Colon (tissue), 2 donors: ENCODE data around the gene B3GNT3.
"Not testable (repeated sequence)": the region's sequence is repeated elsewhere in the genome, so short reads cannot be mapped to it uniquely, and the experiment has no call there.

Source experiments
- FAIRE-seq: peaks from 2 replicates; lab custom pipeline; 2012; peaks lifted over from hg19 to GRCh38; lab: Jason Lieb, UNC
- donor health status: control.
- donor health status: control.

The B3GNT3 gene

DNA sequence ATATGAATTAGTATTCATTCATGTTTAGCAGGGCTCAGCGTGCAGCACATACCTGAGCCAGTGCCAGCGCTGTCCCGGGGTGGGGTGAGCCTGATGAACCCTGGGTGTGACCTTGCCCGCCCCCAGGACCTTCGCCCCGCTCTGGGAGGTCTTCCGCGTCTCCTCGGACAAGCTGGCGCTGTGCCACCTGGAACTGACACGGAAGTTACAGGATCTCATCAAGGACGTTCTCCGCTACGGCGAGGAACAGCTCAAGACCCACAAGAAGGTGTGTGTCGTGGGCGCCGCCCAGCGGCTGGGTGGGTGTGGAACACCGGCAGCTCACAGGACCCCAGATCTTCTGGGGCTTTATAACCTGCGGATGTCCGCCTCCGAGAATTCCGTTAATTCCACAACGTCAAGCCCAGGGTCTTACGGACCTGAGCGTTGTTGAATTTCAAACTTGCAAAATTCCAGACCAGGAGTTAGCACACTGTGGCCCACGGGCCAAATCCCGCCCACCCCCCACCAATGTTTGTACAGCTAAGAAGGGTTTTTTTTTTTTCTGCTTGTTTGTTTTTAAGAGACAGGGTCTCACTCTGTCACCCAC lies 28.3 kb upstream of the B3GNT3 start:
- no peak for FAIRE-seq

DNA sequence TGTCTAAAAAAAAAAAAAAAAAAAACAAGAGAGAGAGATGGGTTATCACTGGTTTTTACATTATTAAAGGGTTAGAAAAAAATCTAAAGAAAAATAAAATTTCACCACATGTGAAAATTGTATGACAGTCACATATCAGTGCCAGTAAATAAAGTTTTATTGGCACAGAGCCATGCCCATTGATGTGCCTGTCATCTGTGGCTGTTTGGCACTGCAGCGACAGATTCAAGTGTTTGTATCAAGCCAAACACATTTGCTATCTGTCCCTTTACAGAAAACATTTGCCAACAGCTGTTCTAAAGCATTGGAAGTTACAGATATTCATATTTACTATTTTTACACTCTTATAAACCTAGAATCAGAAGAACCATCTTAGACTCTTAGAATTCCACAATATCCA lies 27.4 kb upstream of the B3GNT3 start:
- no peak for FAIRE-seq

DNA sequence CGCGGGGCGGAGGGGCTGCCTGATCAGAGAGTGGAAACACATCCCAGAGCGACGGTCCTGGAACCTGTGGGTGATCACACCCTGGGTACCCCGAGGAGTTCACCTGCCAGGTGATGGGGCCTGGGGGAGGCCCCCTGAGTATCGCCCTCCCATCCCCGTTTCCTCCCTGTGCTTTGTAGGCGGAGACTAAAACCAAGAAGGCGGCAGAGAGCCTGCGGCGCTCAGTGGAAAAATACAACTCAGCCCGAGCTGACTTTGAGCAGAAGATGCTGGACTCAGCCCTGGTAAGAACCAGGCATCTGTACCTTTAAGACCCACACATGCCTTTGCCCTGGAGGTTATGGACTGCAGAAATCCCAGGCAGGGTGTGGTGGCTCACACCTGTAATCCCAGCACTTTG lies 24.3 kb upstream of the B3GNT3 start:
- FAIRE-seq, result no peak

DNA sequence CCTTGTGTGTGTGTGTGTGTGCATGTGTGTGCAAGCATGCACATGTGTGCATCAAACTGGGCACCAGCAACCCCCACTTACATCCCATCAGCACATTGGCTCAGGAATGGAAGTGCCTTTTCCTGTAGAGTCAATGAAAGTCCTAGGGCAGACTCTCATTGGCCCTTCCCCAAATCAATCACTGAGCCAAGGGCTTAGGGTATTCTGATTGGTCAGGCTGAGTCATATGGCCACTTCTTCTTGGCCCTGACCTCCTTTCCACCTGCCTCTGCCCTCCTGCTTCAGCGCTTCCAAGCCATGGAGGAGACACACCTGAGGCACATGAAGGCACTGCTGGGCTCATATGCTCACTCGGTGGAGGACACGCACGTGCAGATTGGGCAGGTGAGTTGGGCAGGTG lies 22.8 kb upstream of the B3GNT3 start:
- FAIRE-seq, result no peak

DNA sequence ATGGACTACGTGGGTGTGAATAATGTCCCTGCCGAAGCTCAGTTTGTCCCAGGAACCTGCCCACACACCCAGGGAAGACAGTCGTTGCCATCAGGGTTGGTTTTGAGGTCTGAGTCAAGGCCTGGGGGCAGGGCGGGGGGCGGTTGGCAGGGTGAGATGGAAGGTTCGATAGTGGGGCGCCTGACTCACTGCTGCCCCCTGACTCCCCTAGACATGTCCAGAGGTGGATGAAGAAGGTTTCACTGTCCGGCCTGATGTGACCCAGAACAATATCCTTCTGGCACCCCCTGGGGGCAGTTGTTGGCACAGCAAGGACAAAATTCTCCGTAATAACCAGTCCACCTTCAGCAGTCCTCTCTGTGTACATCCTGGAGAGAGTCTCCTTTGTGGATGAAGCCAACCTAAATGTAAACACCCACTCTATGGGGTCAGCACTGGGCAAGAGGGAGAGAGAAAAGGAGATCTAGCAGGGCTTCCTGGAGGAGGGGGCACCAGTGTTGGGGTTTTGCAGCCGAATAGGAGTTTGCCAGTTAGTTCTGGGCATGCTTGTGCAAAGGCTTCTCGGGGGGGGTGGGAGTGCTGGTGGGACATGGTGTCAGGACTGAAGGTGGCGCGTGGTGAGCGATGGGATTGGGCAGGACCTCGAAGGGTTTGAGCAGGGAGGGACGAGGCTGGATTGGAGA lies 19.6 kb upstream of the B3GNT3 start:
- FAIRE-seq, result no peak

DNA sequence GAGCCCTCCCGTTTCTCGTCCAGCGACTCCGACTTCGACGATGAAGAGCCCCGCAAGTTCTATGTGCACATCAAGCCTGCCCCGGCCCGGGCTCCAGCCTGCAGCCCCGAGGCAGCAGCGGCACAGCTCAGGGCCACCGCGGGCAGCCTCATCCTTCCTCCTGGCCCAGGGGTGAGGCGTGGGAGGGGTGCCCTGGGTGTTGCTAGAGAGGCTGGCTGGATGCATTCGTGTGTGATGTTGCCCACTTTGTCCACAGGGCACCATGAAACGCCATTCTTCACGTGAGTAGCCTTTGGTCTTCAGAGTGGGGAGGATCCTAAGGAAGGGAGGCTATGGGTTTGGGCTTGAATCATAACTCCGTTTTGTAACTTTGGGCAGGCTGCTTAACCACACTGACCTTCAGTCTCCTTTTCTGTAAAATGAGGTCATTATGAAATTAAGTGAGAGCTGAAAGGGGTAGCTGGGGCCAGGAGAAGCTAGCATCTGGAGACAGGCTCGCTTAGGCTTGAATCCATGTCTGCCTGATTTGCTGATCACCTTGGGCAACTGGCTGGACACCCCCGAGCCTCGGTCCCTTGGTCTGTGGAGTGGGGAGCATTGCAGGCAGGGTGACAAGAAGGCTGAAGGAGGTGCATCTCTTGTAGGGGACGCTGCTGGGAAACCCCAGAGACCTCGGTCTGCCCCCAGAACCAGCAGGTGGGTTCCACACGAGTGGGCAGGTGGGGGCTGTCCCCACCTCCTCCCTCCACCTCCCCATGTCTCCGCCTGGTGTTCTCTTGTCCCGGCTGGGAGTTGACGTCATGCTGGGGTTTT lies 18.7 kb upstream of the B3GNT3 start:
- no peak for FAIRE-seq

DNA sequence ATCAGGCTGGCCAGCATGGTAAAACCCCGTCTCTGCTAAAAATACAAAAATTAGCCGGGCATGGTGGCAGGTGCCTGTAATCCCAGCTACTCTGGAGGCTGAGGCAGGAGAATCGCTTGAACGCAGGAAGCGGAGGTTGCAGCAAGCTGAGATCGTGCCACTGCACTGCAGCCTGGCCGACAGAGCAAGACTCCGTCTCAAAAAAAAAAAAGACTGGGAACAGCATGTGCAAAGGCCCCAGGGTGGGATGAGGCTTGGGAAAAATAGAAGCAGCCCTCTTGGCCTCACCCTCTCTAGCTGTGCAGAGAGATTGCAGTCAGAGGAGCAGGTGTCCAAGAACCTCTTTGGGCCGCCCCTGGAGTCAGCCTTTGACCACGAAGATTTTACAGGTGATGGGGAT lies 17.1 kb upstream of the B3GNT3 start:
- not testable (repeated sequence) for FAIRE-seq

DNA sequence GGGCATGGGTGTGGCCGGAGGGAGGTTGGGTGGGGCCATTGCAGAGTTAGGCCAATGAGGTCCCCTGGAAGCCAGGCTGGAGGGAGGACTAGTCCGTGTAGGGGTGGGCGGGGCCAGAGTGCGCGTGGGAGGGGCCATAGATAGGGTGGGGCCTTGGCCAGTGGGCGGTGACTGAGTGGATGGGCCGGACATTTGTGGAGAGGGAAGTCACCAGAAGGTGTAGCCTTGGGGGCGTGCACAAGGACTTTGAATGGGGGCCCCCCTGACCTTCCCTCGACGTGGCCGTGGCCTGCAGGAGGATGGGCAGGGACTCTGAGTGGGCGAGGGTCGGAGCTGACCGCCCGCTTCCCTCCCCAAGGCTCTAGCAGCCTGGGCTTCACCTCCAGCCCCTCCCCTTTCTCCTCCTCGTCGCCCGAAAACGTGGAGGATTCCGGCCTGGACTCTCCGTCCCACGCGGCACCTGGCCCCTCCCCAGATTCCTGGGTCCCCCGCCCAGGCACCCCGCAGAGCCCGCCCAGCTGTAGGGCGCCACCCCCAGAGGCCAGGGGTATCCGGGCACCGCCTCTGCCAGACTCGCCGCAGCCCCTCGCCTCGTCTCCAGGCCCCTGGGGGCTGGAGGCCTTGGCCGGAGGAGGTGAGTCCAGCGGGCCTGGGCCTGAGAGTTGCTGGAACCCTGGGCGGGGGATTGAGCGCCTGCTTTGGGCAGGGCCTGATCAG lies 16.5 kb upstream of the B3GNT3 start:
- FAIRE-seq, result no peak

DNA sequence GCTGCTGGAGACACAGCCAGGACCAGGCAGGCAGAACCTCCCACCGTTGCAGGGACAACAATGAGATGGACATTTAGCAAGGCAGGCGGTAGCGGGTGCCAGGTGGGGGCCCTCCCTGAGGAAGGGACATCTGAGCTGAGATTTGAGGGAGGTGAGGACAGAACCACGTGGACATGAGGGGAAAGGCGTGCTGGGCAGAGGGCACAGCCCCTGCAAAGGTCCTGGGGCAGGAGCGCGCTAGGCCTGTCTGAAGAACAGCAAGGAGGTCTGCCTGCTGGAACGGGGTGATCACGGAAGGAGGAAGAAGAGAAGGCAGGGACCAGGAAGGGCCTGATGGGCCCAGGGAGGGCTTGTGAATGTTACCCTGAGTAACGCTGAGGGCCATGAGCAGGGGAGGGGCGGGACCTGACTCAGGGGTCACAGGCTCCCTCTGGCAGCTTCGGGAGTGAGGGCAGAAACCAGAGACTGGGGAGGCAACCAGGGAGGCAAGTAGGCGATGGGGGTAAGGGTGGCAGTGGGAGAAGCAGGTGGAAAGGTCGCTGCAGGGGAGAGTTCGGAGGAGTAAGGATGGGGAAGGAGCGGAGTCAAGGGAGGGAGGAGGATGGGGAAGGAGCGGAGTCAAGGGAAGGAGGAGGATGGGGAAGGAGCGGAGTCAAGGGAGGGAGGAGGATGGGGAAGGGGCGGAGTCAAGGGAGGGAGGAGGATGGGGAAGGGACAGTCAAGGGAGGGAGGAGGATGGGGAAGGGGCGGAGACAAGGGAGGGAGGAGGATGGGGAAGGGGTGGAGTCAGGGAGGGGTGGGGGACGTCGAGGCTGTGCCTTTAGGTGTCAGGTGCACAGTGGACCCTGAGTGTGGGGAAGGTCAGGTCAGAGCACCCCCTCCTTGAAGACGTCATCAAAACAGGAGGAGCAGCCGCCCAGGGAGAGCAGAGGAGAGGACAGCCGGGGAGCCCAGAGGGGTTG lies 15.7 kb upstream of the B3GNT3 start:
- no peak for FAIRE-seq

DNA sequence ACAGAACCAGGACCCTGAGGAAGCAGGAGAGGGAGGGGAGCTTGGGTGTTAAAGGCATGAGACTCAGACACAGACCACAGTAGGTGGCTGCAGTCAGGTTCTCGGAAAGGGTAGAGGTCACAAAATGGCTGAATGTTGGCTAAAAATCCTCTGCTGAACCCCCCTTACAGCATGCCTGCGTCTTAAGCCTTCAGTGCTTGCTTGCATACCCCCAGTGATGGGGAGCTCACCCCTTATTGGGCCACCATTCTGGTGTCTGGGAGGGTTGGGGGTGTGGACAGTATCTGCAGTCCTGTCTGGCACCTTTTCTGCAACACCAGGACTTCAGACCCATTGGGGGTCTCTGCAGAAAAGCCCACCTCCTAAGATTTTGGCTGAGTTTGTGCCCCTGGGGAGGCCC lies 14.2 kb upstream of the B3GNT3 start:
- FAIRE-seq, result no peak

DNA sequence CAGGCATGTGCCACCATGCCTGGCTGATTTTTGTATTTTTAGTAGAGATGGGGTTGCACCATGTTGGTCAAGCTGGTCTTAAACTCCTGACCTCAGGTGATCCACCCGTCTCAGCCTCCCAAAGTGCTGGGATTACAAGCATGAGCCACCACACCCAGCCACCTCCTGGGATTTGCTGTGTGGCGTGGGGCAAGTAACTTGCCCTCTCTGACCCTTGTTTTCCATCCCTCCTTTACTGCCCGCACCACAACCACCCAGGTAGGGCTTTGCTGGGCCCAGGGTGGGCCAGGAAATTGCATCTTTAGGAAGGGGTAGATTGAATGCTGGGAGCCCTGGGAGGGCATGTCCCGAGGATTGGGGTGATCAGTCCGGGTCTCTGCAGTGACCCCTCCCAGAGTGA lies 11.2 kb upstream of the B3GNT3 start:
- FAIRE-seq, result not testable (repeated sequence)

DNA sequence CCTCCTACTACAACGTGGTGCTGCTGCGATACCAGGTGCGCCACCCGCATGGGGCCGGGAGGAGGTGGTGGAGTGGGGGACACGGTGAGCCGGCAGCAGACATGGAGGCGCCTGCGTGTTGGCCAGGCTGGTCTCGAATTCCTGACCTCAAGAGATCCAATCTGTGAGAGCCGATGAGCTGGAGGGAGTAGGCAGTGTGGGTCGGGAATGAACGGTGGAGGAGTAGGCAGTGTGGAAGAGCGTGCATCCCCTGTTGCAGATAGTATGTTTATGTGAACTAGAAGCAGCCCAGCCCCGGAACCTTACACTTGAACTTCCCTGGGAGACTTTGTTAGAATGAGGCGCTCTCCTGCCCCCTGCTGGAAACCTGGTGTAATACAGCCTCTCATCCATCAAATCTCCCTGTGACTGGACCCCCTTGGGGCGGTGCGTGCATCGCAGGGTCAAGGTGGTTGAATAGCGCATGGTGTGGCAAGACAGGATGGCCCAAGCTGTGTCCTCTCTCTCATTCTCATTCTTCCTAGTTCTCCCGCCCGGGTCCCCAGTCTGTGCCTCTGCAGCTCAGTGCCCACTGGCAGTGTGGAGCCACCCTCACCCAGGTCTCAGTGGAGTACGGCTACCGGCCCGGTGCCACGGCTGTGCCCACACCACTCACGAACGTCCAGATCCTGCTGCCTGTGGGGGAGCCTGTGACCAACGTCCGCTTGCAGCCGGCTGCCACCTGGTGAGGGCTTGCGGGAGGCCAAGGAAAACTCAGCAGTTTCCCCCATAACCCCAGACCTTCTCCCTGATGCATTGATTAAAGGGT lies 10.5 kb upstream of the B3GNT3 start:
- no peak for FAIRE-seq

DNA sequence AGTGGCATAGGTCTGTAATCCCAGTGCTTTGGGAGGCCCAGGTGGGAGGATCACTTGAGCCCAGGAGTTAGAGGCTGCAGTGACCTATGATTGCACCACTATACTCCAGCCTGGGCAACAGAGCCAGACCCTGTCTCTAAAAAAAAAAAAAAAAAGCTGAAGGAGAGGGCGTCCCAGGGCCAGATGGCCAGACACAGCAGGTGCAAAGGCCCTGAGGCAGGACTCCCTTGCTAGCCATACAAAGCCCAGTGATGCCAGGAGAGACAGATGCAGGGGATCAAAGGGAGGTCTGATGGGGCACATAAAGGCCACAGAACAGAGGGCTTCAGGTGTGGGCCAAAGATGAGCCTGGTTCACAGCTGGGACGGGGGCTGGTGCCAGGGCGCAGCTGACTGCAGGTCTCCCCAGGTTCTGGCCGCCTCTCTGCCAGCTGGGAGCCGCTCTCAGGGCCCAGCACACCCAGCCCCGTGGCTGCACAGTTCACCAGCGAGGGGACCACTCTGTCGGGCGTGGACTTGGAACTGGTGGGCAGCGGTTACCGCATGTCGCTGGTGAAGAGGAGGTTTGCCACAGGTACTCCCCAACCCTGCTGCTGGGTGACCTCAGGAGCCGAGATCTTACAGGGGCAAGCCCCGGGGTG lies 7.5 kb upstream of the B3GNT3 start:
- no peak for FAIRE-seq

DNA sequence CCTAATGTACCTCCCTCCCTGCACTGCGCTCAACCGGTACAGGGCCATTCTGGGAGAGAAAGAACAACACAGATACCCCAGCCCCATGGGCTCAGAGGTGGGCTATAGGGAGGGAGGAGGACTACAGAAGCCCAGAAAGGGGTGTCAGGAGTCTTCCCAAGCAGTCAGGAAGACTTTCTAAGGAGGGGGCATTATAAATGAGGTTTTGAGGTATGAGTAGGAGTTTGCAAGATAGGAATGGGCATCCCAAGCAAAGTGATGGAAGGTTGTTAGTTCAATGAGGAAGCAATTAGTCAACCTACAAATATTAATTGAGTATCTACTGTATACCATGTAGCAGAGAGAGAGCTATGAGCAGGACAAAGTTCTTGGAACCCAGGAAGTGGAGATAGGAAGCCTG lies 6.3 kb upstream of the B3GNT3 start:
- no peak for FAIRE-seq

DNA sequence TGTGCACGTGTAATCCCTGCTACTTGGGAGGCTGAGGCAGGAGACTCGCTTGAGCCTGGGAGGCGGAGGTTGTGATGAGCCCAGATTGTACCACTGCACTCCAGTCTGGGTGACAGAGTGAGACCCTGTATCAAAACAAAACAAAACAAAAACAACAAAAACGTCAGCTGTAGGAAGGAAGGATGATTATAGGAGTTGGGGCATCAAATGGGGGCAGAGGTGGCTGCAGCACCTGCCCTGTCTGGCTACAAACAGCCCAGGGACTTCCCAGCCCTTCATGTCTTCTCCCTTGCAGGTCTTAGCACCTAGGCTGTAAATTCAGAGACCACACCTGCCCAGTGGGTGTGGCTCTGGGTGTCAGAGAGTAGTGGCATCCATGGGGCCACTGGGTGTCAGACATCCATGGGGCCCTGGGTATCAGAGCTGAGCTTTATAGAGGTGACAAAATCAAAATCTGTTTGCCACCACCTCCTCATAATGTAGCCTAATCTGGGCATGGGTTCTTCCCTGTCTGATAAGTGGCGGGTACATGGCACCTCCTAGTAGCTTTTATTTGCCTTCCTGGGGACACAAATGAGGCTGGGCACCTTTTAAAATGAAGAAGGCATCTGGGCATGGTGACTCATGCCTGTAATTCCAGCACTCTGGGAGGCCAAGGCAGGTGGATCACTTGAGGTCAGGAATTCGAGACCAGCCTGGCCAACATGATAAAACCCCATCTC lies 4.7 kb upstream of the B3GNT3 start:
- FAIRE-seq, result no peak

DNA sequence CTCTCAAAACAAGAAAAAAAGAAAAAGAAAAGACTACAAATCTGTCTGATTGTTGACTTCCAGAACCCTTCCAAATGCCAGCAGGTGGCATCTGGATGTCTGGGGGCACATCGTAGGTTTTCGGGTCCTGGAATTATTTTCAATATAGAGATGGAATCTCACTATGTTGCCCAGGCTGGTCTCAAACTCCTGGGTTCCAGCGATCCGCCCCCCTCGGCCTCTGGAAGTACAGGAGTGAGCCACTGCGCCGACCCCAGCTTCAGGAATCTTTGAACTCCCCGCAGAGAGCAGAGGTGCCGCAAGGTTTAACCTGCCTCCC lies 567 bp upstream of the B3GNT3 start:
- no peak for FAIRE-seq

DNA sequence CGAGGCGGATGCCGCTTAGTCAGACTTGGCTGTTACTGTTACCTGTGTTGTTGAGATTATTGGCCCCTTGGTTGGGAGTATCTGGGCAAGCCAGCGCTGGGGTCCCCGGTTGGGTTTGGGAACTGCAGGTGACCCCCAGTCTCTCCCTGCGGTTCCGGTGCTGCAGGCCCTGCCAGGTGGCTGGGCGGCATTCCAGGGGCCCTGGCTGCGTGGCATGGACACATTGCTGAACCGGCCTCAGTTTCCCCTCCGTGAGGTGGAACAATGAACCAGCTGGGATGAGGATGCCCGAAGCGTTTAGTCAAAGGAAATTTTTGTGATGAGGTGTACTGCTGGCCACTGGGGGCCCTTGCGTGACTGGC lies 538 bp downstream of the B3GNT3 start:
- no peak for FAIRE-seq

DNA sequence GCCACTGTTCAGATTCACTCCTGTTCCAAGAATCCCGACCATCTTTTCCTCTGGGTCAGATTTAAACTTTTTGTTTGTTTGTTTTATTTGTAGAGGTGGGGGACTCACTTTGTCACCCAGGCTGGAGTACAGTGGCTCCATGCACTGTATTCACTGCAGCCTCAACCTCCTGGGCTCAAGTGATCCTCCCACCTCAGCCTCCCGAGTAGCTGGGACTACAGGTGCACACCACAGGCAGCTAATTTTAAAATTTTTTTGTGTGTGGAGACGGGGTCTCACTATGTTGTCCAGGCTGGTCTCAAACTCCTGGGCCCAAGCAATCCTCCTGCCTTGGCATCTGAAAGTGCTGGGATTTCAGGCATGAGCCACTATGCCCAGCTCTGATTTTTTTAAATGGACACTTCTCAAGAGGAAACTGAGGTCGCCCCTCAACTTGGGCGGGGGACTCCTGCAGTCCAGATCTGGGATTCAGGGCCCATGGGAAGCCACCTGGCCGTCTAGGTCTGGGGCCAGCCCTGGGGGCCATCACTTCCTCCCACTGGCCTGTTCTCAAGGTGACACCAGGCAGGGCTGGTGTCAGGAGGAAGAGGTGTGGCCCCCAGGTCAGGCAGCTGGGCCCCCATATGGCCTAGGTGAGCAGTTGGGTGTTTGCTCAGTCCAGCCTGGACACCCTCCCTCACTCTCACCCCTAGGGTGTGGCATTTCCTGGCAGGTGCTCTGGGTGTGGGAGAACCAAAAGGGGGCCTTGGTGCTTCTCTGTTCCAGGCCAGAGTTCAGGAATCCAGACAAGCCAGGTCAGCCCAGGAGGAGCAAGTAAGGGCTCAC lies 1.3 kb downstream of the B3GNT3 start:
- no peak for FAIRE-seq

DNA sequence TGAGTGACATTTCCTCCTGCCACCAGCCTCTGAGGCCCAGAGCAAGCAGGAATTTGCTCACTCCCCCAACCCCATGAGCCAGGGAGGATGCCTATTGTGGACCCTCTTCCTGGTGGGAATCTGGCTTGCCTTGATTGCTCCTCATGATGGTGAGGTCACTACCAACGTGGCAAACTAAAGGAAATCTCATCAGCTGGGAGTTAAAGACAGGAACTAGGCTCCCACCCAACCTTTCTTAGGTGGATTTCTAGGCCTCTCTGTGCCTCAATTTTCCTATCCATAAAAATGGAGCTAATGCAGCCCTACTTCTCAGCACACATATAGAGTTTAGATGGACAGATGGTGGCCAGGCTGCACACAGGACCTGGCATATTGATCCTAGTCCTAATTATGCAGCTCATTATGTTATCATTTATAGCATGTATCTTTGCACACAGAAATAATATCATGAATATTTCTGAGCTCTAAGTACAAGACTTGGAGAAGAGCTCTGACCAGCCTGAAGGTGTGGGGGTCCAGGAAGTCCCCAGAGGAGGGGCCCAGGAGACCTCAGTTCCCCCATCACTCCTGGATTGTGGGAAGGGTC lies 2.0 kb downstream of the B3GNT3 start:
- no peak for FAIRE-seq
